ENCODE measurements around the gene MARCKSL1. TPM values are rescaled to one million over a fixed set of nuclear protein-coding genes. Genes with fewer than 3 reads are reported as not detected.
"Not testable (repeated sequence)": the region's sequence is repeated elsewhere in the genome, so short reads cannot be mapped to it uniquely, and the experiment has no call there.

Gene MARCKSL1
- total RNA-seq, 1 donor from 2014 or later, result 487 TPM

DNA sequence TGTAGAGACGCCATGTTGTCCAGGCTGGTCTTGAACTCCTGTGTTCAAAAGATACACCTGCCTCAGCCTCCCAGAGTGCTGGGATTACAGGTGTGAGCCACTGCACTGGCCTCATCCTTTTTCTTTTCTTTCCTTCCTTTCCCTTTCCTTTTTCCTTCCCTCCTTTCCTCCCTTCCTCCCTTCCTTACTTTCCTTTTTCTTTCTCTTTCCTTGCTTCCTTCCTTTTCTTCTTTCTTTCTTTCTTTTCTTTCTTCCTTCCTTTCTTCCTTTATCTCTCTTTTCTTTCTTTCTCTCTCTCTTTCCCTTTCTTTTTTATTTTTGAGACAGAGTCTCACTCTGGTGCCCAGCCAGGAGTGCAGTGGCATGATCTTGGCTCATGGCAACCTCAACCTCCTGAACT, 20.4 kb upstream of the MARCKSL1 start:
- H3K36me3 Mint-ChIP-seq, result peaks cover 11% of the 10 kb centered on the region
- no peak overlapping the region for H3K4me3 Mint-ChIP-seq
- TF ChIP-seq CTCF (IDR thresholded peaks at IDR 0.05; ENCODE audit: unreplicated experiment), result no peak
- no peaks in the 10 kb centered on the region for H3K9me3 Mint-ChIP-seq
- no peak overlapping the region for H3K27ac Mint-ChIP-seq
- H3K4me1 Mint-ChIP-seq, result peaks cover 31% of the 10 kb centered on the region
- no peaks in the 10 kb centered on the region for H3K27me3 Mint-ChIP-seq (ENCODE audit: low read depth)
- DNase-seq (ENCODE audit: low spot score in 2 of 2, unreplicated experiment in 2 of 2), result no peak

- peaks cover 11% of the 10 kb centered on the region for H3K36me3 Mint-ChIP-seq
- H3K27me3 Mint-ChIP-seq (ENCODE audit: low read depth); H3K9me3 Mint-ChIP-seq; DNase-seq (ENCODE audit: low spot score in 2 of 2, unreplicated experiment in 2 of 2); H3K4me3 Mint-ChIP-seq; H3K27ac Mint-ChIP-seq: not testable (repeated sequence)
- H3K4me1 Mint-ChIP-seq, result peaks cover 28% of the 10 kb centered on the region
These were observed 19.7 kb upstream of the MARCKSL1 start for GRCh38 chr1:32355778-32356177.

- peaks cover 11% of the 10 kb centered on the region for H3K36me3 Mint-ChIP-seq
- TF ChIP-seq CTCF (IDR thresholded peaks at IDR 0.05; ENCODE audit: unreplicated experiment), result no peak
- H3K27me3 Mint-ChIP-seq (ENCODE audit: low read depth), result no peaks in the 10 kb centered on the region
- H3K4me1 Mint-ChIP-seq, result peaks cover 28% of the 10 kb centered on the region
- peak overlapping the region; percentile 56 for H3K4me3 Mint-ChIP-seq
- DNase-seq (ENCODE audit: low spot score in 2 of 2, unreplicated experiment in 2 of 2), result no peak
- H3K27ac Mint-ChIP-seq, result peak overlapping the region; percentile 95
- no peaks in the 10 kb centered on the region for H3K9me3 Mint-ChIP-seq
These were observed 18.0 kb upstream of the MARCKSL1 start for GRCh38 chr1:32353886-32354570.

GRCh38 chr1:32353431-32353830, 17.4 kb upstream of the MARCKSL1 start:
- peaks cover 11% of the 10 kb centered on the region for H3K36me3 Mint-ChIP-seq
- peak overlapping the region; percentile 95 for H3K27ac Mint-ChIP-seq
- no peaks in the 10 kb centered on the region for H3K9me3 Mint-ChIP-seq
- TF ChIP-seq CTCF (IDR thresholded peaks at IDR 0.05; ENCODE audit: unreplicated experiment), result no peak
- no peak for DNase-seq (ENCODE audit: low spot score in 2 of 2, unreplicated experiment in 2 of 2)
- H3K4me1 Mint-ChIP-seq, result peaks cover 28% of the 10 kb centered on the region
- H3K27me3 Mint-ChIP-seq (ENCODE audit: low read depth), result no peaks in the 10 kb centered on the region
- peak overlapping the region; percentile 56 for H3K4me3 Mint-ChIP-seq

GRCh38 chr1:32352831-32353383, 16.9 kb upstream of the MARCKSL1 start:
- TF ChIP-seq CTCF (IDR thresholded peaks at IDR 0.05; ENCODE audit: unreplicated experiment), result no peak

DNA sequence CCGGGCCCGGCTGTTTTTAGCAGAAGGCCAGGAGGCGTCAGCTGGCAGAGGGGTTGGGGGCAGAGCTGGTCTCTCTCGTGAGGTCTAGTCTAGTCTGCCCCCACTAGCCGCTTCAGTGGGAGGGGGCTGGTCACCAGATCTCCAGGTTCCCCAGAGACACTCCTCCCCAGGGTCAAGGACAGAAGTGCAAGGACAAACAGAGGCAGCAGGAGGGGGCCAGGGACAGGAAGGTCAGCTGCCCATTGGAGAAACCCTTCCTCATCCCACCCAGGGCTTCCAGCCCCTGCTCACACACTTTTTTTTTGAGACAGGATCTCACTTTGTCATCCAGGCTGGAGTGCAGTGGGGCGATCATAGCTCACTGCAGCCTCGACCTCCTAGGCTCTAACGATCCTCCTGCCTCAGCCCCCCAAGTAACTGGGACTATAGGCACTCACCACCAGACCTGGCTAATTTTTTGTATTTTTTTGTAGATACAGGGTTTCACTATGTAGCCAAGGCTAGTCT, 16.3 kb upstream of the MARCKSL1 start:
- DNase-seq (ENCODE audit: low spot score in 2 of 2, unreplicated experiment in 2 of 2), result no peak
- H3K36me3 Mint-ChIP-seq, result peaks cover 9% of the 10 kb centered on the region
- no peak for TF ChIP-seq CTCF (IDR thresholded peaks at IDR 0.05; ENCODE audit: unreplicated experiment)
- H3K4me1 Mint-ChIP-seq, result peaks cover 28% of the 10 kb centered on the region
- H3K9me3 Mint-ChIP-seq, result no peaks in the 10 kb centered on the region
- H3K4me3 Mint-ChIP-seq, result peak overlapping the region; percentile 56
- no peaks in the 10 kb centered on the region for H3K27me3 Mint-ChIP-seq (ENCODE audit: low read depth)
- H3K27ac Mint-ChIP-seq, result peak overlapping the region; percentile 83

More at GRCh38 chr1:32352831-32353383, 16.9 kb upstream of the MARCKSL1 start:
- H3K4me1 Mint-ChIP-seq, result peaks cover 28% of the 10 kb centered on the region
- DNase-seq (ENCODE audit: low spot score in 2 of 2, unreplicated experiment in 2 of 2), result no peak
- H3K4me3 Mint-ChIP-seq, result peak overlapping the region; percentile 56
- no peaks in the 10 kb centered on the region for H3K27me3 Mint-ChIP-seq (ENCODE audit: low read depth)
- peaks cover 9% of the 10 kb centered on the region for H3K36me3 Mint-ChIP-seq
- H3K9me3 Mint-ChIP-seq, result no peaks in the 10 kb centered on the region
- H3K27ac Mint-ChIP-seq, result peak overlapping the region; percentile 95
